GM12878 (cell line): Measurements from ENCODE around the gene EGFR. TPM values are rescaled to one million over a fixed set of nuclear protein-coding genes. Genes with fewer than 3 reads are reported as not detected.

Experiments used
- ATAC-seq: fragments of 200-7000 bp; cut with Tn5 transposase; 3 replicates; pipeline ENCODE4 v1.9.1; 2020; ENCODE audit warnings: mild to moderate bottlenecking, moderate library complexity
- BruUV-seq: library from RNA; stranded (reverse); fragments of 400-500 nt; replicated peaks from 2 replicates; lab custom pipeline; 2021; lab: Mats Ljungman, UMichigan
- CTCF ChIA-PET: fragments of 300-600 bp; sonication (Branson Sonifier 250); formaldehyde crosslinking; extraction: SDS; loops from one replicate; lab custom pipeline; 2021; ENCODE audit warnings: inconsistent platforms; lab: Yijun Ruan, JAX
- POLR2A ChIA-PET: fragments of 350-600 bp; formaldehyde crosslinking; extraction: SDS; loops from one replicate; lab custom pipeline; 2021; ENCODE audit warnings: inconsistent platforms; lab: Charles Lee
- RAD21 ChIA-PET: fragments of 300-600 bp; sonication (Branson Sonifier 250); formaldehyde crosslinking; loops from one replicate; lab custom pipeline; 2023; ENCODE audit warnings: antibody characterized with exemption; ENCODE audit not compliant: unreplicated experiment; lab: Charles Lee
- SMC1A ChIA-PET: fragments of 300-600 bp; sonication (Branson Sonifier 250); formaldehyde crosslinking; loops from one replicate; lab custom pipeline; 2023; ENCODE audit not compliant: unreplicated experiment, uncharacterized antibody; lab: Charles Lee
- DNase-seq: peaks from one replicate; pipeline ENCODE4 v3.0.0-alpha.2; 2011; ENCODE audit warnings: low read depth, low spot score
- FAIRE-seq: peaks from 3 replicates; lab custom pipeline; 2011; peaks lifted over from hg19 to GRCh38; lab: Jason Lieb, UNC
- H2AFZ ChIP-seq: 2 replicates; pipeline ENCODE4 v1.6.0; 2011; ENCODE audit warnings: low read depth, low read length, control low read depth; ENCODE audit not compliant: control insufficient read depth
- H3K27ac ChIP-seq: 2 replicates; pipeline ENCODE4 v1.5.1; 2011; ENCODE audit warnings: control low read depth; ENCODE audit not compliant: control insufficient read depth, insufficient read depth
- H3K27me3 ChIP-seq, 2 experiments: replicated peaks in 1 of 2; 2 replicates each; pipeline versions ENCODE4 v1.6.0 to v1.6.1; 2011; ENCODE audit warnings: low read length in 1 of 2; ENCODE audit not compliant: control insufficient read depth in 2 of 2, insufficient read depth in 2 of 2
- H3K36me3 ChIP-seq, 2 experiments: 2 replicates each; pipeline ENCODE4 v1.5.1; 2011; ENCODE audit warnings: low read length in 1 of 2; ENCODE audit not compliant: control insufficient read depth in 2 of 2, insufficient read depth in 2 of 2
- H3K4me1 ChIP-seq: 2 replicates; pipeline ENCODE4 v1.6.1; 2011; ENCODE audit warnings: mild to moderate bottlenecking, low read length, moderate library complexity, mixed read lengths; ENCODE audit not compliant: control insufficient read depth, insufficient read depth
- H3K4me2 ChIP-seq: 2 replicates; pipeline ENCODE4 v1.6.0; 2011; ENCODE audit warnings: control low read depth; ENCODE audit not compliant: control insufficient read depth, insufficient read depth
- H3K4me3 ChIP-seq: fragments of 200-600 bp; sonication (generic); 2 replicates; pipeline ENCODE4 v1.5.1; 2016
- H3K79me2 ChIP-seq: 2 replicates; pipeline ENCODE4 v1.6.0; 2011; ENCODE audit warnings: low read length; ENCODE audit not compliant: control insufficient read depth, insufficient read depth
- H3K9ac ChIP-seq: 2 replicates; pipeline ENCODE4 v1.8.0; 2011; ENCODE audit warnings: low read length, control low read depth, mixed read lengths; ENCODE audit not compliant: control insufficient read depth, insufficient read depth
- H3K9me3 ChIP-seq: replicated peaks from 3 replicates; pipeline ENCODE4 v1.5.1; 2011; ENCODE audit warnings: mild to moderate bottlenecking, low read length; ENCODE audit not compliant: control insufficient read depth, insufficient read depth
- H4K20me1 ChIP-seq: 2 replicates; pipeline ENCODE4 v1.6.0; 2011; ENCODE audit not compliant: control insufficient read depth, insufficient read depth
- BCL3 ChIP-seq: IDR thresholded peaks from 2 replicates; pipeline ENCODE4 v1.6.1; 2011; ENCODE audit warnings: borderline replicate concordance, low read depth, mild to moderate bottlenecking, moderate library complexity, low read length; ENCODE audit not compliant: insufficient read depth, poor library complexity, severe bottlenecking
- MTA3 ChIP-seq: IDR thresholded peaks from 2 replicates; pipeline ENCODE4 v1.6.1; 2012; ENCODE audit warnings: low read length, inconsistent platforms, borderline replicate concordance
- NKRF ChIP-seq: fragments of 450-650 bp; conservative IDR thresholded peaks from 2 replicates; pipeline ENCODE4 v1.6.1; 2017; ENCODE audit warnings: mild to moderate bottlenecking, moderate library complexity
- SP1 ChIP-seq: IDR thresholded peaks from one replicate; pipeline ENCODE4 v1.6.1; 2011; ENCODE audit warnings: low read depth, low read length
- TCF12 ChIP-seq: IDR thresholded peaks from 2 replicates; pipeline ENCODE4 v1.6.1; 2011; ENCODE audit warnings: low read depth, mild to moderate bottlenecking, low read length
- ZBED1 ChIP-seq: IDR thresholded peaks from 2 replicates; pipeline ENCODE4 v1.6.1; 2016; ENCODE audit warnings: borderline replicate concordance
- ZBTB11 ChIP-seq: fragments of 450-650 bp; formaldehyde crosslinking; IDR thresholded peaks from 2 replicates; pipeline ENCODE4 v1.5.0; 2022; ENCODE audit warnings: mild to moderate bottlenecking, missing genetic modification characterization
- ZNF274 ChIP-seq: IDR thresholded peaks from one replicate; pipeline ENCODE4 v1.8.0; 2011; ENCODE audit not compliant: insufficient read length, insufficient read depth
- ZSCAN29 ChIP-seq: fragments of 450-650 bp; IDR thresholded peaks from 2 replicates; pipeline ENCODE4 v1.6.1; 2017; ENCODE audit warnings: mild to moderate bottlenecking, moderate library complexity
- WGBS: methylation state at CpG from one replicate; pipeline ENCODE4 v1.1.6; 2016; ENCODE audit warnings: low lambda C conversion rate; ENCODE audit not compliant: insufficient replicate concordance, insufficient coverage; ENCODE audit errors: missing lambda C conversion rate; 5-methylcytosine and 5-hydroxymethylcytosine counted together
- in situ Hi-C: fragments of 300-500 bp; cut with MboI; formaldehyde crosslinking; loops from 9 replicates; pipeline ENCODE4 v1.14.3; 2018; ENCODE audit warnings: mixed read lengths
- intact Hi-C: fragments of 100-400 bp; cut with micrococcal nuclease; formaldehyde crosslinking; loops from one replicate; pipeline ENCODE4 v1.14.2; 2022; ENCODE audit not compliant: unreplicated experiment
- polyA plus RNA-seq, 11 experiments: library from polyadenylated mRNA; depleted of rRNA in 4 of 11; unstranded in 6 of 11; stranded (reverse) in 5 of 11; fragments of >200 nt; fragmentation: Nextera tagmentation in 4 of 11; fragmentation: Illumina TruSeq in 1 of 11; extraction: Ambion mirVana in 4 of 11; extraction: Trizol in 1 of 11; gene quantifications; 1 replicate in 1 of 11; 2 replicates in 10 of 11; pipeline versions ENCODE4 v1.2.1 to v1.2.3, GENCODE V29; 2011 to 2016; ENCODE audit warnings: inconsistent platforms in 2 of 11, missing spikeins in 2 of 11, low read depth in 1 of 11
- total RNA-seq, 4 experiments: library from RNA; depleted of rRNA in 3 of 4; stranded (reverse); fragments of >200 nt in 3 of 4; fragmentation: Illumina TruSeq in 1 of 4; extraction: Trizol in 1 of 4; gene quantifications; 2 replicates each; pipeline versions ENCODE4 v1.2.1 to v1.2.3, GENCODE V29; 2013 to 2021

The EGFR gene
- total and polyA plus RNA-seq, 10 of the 15 experiments (the other 5 are each of a cell fraction or from before 2014, with no cell fraction given), result 0.01 to 0.31 TPM; not detected in 8

- H3K79me2 ChIP-seq, result no peaks in the 10 kb centered on the region
- no peaks in the 10 kb centered on the region for H3K9me3 ChIP-seq
- no TSS peak for BruUV-seq
- in situ Hi-C loops, result no loop called here
- no peak overlapping the region for H3K9ac ChIP-seq
- no peak for DNase-seq
- no peak for FAIRE-seq
- no peak for TF ChIP-seq NKRF
- no peak for TF ChIP-seq BCL3
- no peak for TF ChIP-seq SP1
- TF ChIP-seq ZBED1, result no peak
- no peak for TF ChIP-seq ZSCAN29
- TF ChIP-seq MTA3, result no peak
- no peak for TF ChIP-seq ZNF274
- no peak for TF ChIP-seq TCF12
- TF ChIP-seq ZBTB11 (CRISPR knock-in tag), result no peak
- no peak overlapping the region for H3K4me2 ChIP-seq
- ChIA-PET CTCF (interaction anchor here (0.6 kb wide), 2 partner anchors 16 to 611 kb away, joined by 3 read pairs; no protein-coding TSS in a partner anchor), POLR2A (no interaction called here), RAD21 (no interaction called here), SMC1A (interaction anchor here (0.6 to 1.1 kb wide), 3 partner anchors 10 to 358 kb away, joined by 3 read pairs; no protein-coding TSS in a partner anchor)
- H3K36me3 ChIP-seq, result no peaks in the 10 kb centered on the region
- no peak overlapping the region for H2AFZ ChIP-seq
- no peak overlapping the region for H3K27ac ChIP-seq
- intact Hi-C loops, result no loop called here
- 0% methylated on average over 2 of the region's 2 CpGs for WGBS
- H4K20me1 ChIP-seq, result no peaks in the 10 kb centered on the region
- H3K27me3 ChIP-seq, result peaks cover 0 to 3% of the 10 kb centered on the region in 2 experiments; a peak in 1 of 4 replicates
- H3K4me1 ChIP-seq, result no peaks in the 10 kb centered on the region
- no peak overlapping the region for H3K4me3 ChIP-seq
- ATAC-seq, result no peak
These were observed 128.9 kb downstream of the EGFR start for GRCh38 chr7:55147736-55148135.
